Measurements from ENCODE around the gene SCN2B.

Gene SCN2B

DNA sequence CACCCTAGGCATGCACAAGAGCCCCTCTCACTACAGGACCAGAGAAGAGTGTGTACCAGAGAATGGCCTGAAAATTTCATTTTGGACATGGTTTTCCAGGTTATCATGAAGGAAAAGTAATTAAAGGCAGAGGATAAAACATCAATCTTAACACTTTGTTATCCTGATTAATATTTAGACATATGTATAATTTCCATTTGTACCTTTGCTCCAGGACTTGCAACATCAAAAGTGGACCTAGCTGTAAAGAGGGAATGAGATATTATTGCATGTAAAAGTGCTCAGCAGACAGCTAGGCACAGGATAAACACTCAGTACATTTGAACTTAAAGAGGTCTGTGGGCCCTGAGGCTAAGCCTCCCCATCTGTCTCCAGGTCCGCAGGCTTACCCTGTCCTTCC, 21.8 kb downstream of the SCN2B start:
- DNase-seq (ENCODE audit: low read depth, low spot score) = no peak

DNA sequence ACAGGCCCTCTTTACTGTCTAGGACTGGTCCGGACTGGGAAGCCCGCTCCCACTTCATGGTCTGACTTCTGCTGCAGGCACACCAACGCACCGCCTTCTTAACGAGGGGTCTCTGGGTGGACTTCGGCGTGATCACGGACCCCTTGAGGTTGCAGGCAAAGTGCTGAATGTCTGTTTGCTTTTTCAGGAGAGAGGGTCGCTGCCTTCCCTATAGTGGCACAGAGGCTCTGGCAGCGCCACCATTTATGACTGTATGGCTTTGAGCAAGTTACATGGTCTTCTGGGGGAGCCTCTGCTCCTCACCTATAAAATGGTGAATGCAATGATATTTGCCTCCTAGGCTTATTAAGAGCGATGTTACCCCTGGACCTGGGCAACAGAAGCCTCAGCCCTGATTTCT, 22.5 kb downstream of the SCN2B start:
- DNase-seq (ENCODE audit: low read depth, low spot score) = no peak

- DNase-seq (ENCODE audit: low read depth, low spot score) = no peak
These were observed 22.9 kb downstream of the SCN2B start for GRCh38 chr11:118153516-118153915.

GRCh38 chr11:118152552-118153471, 23.6 kb downstream of the SCN2B start, which contains the start of gene SCN4B:
TSS of gene SCN4B (minus strand) at chr11:118152823. CDS start at chr11:118152673, 150 bp downstream.
- DNase-seq (ENCODE audit: low read depth, low spot score) = peak; percentile 78

GRCh38 chr11:118152020-118152551, 24.4 kb downstream of the SCN2B start:
- DNase-seq (ENCODE audit: low read depth, low spot score) = no peak

GRCh38 chr11:118151431-118151830, 25.0 kb downstream of the SCN2B start:
- no peak for DNase-seq (ENCODE audit: low read depth, low spot score)

DNA sequence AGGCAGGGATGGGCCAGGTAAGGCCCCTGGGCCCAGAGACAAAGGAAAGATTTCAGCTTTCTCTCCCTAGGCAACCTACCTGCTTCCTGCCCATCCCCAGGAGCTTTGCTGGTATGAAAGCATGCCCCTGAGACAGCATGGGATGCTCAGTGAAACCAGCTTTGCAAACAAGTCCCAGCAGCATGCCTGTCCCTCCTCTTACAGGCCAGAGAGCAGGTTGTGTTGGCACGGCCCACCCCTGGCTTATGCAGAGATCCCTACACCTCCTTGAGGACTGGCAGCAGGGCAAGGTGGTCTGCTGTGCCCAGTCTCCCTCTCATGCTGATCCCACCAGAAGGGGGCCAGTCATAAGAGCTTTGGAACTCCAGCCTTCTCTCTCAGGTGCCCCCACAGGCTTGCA, 26.9 kb downstream of the SCN2B start:
- DNase-seq (ENCODE audit: low read depth, low spot score) = no peak

- no peak for DNase-seq (ENCODE audit: low read depth, low spot score)
These were observed 27.6 kb downstream of the SCN2B start for GRCh38 chr11:118148856-118149255.

DNA sequence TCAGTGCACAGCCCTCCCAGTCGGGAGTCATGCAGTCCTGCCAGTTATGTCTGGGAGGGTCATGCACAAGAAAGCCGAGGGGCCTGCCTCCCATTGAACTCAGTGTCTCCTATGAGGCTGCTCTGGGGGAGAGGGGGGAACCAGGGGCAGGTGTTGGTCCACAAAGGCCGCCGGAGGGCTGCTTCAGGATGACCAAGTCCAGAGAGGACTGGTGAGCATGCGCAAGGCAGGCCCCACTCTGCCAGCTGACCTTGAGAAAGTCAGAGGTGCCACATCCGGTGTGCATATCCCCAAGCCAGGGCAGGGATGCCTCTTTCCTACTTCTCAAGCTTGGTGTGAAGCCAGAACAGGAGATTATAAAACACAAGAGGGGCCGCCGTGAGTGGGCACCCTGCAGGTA, 28.2 kb downstream of the SCN2B start:
- DNase-seq (ENCODE audit: low read depth, low spot score) = no peak

DNA sequence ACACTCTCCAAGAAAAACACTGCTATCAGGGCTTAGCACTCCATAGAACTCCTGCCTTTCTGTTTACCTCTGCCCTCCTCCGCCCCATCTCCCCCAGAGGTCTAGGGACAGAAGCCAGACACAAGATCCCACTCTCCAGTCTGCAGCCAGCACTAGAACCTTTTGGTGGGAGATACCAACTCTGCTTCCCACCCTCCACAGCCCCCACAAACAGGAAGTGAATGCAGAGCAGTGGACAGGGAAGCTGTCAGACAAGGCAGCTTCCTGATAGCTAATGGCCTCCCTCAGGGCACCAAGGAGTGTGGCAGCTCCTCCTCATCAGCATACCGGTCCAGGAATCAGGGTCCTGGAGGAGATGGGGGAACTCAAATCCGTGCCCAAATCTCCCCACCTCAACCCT, 28.9 kb downstream of the SCN2B start:
- peak; percentile 54 for DNase-seq (ENCODE audit: low read depth, low spot score)

DNA sequence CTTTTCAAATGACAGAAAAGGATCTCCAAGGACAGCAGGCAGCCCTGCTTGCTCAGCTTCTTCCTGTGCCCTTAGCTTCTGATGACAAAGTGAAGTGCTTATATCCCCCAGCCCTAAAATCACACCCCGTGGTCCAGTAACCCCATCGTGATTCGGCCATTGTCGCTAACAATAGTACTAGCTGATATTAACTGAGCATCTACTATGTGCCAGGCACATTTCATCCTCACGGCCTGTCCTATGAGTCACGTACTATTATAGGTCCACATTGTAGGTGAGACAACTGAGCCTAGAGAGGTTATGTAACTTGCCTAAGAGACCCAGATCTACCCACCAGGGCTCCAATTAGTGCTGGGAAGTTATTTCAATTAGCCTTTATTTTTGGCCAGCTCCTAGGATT, 29.9 kb downstream of the SCN2B start:
- DNase-seq (ENCODE audit: low read depth, low spot score) = no peak

DNA sequence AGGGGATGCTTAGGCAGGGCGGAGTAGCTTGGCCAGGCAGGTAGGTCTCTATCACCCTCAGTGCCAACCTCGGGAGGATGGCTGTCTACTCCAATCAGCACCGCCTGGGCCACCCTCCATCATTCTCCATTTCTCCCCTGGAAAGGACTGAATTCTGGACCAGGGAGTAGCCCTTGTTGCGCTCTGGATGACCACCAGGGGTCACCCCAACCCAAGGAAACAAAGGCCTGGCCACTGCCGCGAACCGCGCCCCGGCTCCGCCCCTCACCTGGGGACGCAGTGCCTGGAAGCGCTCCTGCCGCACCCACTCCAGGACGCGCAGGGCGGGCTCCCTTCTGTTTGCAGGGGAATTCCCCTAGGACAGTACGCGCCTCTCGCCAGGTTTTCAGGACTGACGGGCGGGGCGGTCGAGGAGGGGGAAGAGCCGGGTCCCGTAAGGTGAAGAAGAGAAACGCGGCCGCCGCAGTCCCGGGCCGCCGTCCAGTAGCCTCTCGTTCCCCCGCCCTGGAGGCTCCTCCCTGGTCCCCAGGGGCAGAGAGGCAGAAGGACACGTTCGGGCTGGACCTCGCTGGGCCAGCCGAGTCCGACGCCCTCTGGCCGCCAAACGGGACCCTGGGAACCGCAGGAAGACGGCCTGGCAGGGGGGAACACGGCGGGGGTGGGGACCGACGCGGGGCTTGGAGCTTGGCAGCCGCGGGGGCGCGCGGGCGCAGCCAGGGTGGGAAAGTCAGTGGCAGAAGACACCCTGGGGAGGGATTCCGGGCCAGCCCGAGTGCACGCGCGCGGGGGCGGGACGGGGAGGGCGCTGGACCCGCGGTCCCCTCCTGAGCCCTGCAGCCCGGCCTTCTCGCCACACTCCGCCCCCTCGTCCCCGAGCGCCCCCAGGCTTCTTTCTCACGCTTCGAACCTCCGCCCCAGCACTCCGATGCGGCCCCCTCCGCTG, 30.9 kb downstream of the SCN2B start:
- DNase-seq (ENCODE audit: low read depth, low spot score) = peak; percentile 92

DNA sequence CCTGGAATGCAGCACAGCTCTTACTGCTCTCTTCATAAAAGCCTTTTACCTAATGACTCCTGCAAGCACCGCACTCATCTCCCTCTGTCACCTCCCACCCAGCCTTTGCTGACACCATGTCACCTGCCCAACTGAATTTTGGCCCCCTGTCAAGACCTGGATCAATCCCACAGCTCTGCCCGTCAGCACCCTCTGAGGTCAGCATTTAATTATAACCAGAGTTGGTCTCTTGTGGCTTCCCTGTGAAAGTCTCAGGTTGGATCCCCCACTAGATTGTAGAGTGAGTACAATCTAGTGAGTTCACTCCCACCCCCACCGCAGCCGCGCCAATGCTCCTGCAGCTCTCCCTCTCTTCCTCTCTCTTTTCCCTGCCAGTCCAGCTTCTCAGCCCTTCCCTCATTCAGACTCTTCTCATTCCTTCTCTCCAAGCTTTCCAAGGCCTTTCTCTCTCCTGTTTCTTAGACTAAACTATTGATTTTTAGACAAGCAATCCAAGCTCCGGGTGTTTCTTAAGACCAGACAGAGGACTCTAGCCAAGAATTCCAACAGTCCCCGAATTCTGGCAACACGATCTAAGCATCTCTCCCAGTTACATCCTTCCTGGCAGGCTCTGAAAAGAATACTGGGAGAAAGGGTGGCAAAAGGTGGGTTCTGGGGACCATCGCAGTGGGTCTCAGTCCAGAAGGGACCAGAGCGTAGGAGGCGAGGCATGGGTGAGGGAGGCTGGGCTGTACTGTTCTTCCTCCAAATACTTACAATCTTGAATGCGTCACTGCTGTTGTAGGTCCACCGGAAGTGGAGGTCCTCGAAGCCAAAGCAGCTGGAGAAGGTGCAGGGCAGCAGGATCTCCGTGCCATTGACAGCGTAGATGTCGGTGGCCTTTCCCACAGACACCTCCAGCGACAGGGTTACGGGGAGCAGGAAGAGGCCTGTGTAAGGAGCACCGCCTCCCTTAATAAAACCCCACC, 31.9 kb downstream of the SCN2B start:
- no peak for DNase-seq (ENCODE audit: low read depth, low spot score)

GRCh38 chr11:118143661-118144185, 32.7 kb downstream of the SCN2B start:
- DNase-seq (ENCODE audit: low read depth, low spot score) = no peak

DNA sequence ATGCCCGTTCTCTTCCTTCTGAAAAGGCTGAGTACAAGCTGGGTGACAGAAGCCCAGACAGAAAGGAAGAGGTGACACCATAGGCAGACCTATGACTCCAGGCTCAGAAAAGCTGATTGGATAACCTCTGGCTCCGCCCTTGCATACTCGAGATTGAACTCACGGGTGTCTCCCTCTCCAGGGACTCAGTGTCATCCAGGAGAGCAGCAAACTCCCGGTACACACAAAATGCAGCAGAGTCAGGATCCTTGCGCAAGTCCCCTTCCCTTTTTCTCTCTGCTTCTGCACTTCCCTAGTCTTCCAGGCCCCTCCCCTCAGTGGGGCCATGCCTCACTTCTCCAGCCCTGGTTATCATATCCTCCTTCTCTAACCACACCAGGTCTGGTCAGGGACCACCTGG, 33.6 kb downstream of the SCN2B start:
- DNase-seq (ENCODE audit: low read depth, low spot score) = no peak

- no peak for DNase-seq (ENCODE audit: low read depth, low spot score)
These were observed 34.4 kb downstream of the SCN2B start for GRCh38 chr11:118142081-118142480.

DNA sequence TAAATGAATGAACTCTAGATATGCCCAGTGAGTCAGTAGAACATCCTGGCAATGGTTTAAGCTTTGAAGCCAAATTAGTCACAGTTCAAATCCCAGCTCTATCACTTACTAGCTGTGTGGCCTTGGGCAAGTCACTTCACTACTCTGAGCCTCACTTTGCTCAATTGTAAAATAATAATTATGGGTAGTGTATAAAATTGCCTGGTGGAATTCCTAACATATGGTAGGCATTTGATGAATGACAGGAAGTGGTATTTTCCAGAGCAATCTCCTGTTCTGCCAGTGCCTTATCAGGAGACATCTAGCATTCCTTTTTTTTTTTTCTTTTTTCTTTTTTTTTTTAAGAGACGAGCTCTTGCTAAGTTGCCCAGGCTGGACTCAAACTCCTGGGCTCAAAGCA, 36.9 kb downstream of the SCN2B start:
- DNase-seq (ENCODE audit: low read depth, low spot score) = no peak

GRCh38 chr11:118138839-118139420, 37.5 kb downstream of the SCN2B start:
- DNase-seq (ENCODE audit: low read depth, low spot score) = peak; percentile 59

- DNase-seq (ENCODE audit: low read depth, low spot score) = no peak
These were observed 39.6 kb downstream of the SCN2B start for GRCh38 chr11:118136801-118137200.

GRCh38 chr11:118136341-118136740, 40.1 kb downstream of the SCN2B start:
- no peak for DNase-seq (ENCODE audit: low read depth, low spot score)

All from ELF-1 (cell line).